Fibroblast of lung (primary cell): ENCODE measurements around the gene LAIR1. TPM values are rescaled to one million over a fixed set of nuclear protein-coding genes. Genes with fewer than 3 reads are reported as not detected.

Experiments
- DNase-seq, 2 donors: peaks; one replicate each; pipeline versions ENCODE4 v3.0.0 to v3.0.0-alpha.2; 2010; ENCODE audit warnings: low read depth in 2 of 2
- H2AFZ ChIP-seq: 2 replicates; pipeline ENCODE4 v1.5.1; 2012; ENCODE audit warnings: low read length, control low read depth, inconsistent platforms
- H3K27ac ChIP-seq: 2 replicates; pipeline ENCODE4 v1.5.1; 2011; ENCODE audit warnings: low read length, control low read depth; ENCODE audit not compliant: insufficient read depth
- H3K27me3 ChIP-seq: 2 replicates; pipeline ENCODE4 v1.5.1; 2011; ENCODE audit warnings: mild to moderate bottlenecking, low read length; ENCODE audit not compliant: control insufficient read depth, insufficient read depth
- H3K36me3 ChIP-seq: 2 replicates; pipeline ENCODE4 v1.5.1; 2011; ENCODE audit warnings: low read length; ENCODE audit not compliant: control insufficient read depth, insufficient read depth
- H3K4me1 ChIP-seq: 2 replicates; pipeline ENCODE4 v1.5.1; 2011; ENCODE audit warnings: low read length; ENCODE audit not compliant: control insufficient read depth, insufficient read depth; ENCODE audit errors: extremely low read depth
- H3K4me2 ChIP-seq: 2 replicates; pipeline ENCODE4 v1.5.1; 2011; ENCODE audit warnings: low read length, control low read depth; ENCODE audit not compliant: insufficient read depth; ENCODE audit errors: extremely low read depth
- H3K4me3 ChIP-seq, 4 experiments: fragments of 200-600 bp in 1 of 4; sonication (generic) in 1 of 4; replicated peaks in 1 of 4; 2 replicates each; pipeline ENCODE4 v1.5.1; 2011 to 2016; ENCODE audit warnings: low read length in 4 of 4, low read depth in 3 of 4, mild to moderate bottlenecking in 3 of 4, control low read depth in 2 of 4, inconsistent platforms in 1 of 4, mixed read lengths in 1 of 4; ENCODE audit not compliant: insufficient read depth in 1 of 4; ENCODE audit errors: control extremely low read depth in 1 of 4
- H3K79me2 ChIP-seq: 2 replicates; pipeline ENCODE4 v1.5.1; 2012; ENCODE audit warnings: mild to moderate bottlenecking, low read length, inconsistent platforms; ENCODE audit not compliant: control insufficient read depth, insufficient read depth
- H3K9ac ChIP-seq: 2 replicates; pipeline ENCODE4 v1.5.1; 2011; ENCODE audit warnings: mild to moderate bottlenecking, low read length, control low read depth; ENCODE audit not compliant: insufficient read depth
- H3K9me3 ChIP-seq: 2 replicates; pipeline ENCODE4 v1.5.1; 2012; ENCODE audit warnings: low read depth, low read length; ENCODE audit not compliant: control insufficient read depth, insufficient read depth
- H4K20me1 ChIP-seq: 2 replicates; pipeline ENCODE4 v1.5.1; 2011; ENCODE audit warnings: low read length; ENCODE audit not compliant: control insufficient read depth, insufficient read depth; ENCODE audit errors: extremely low read depth
- CTCF ChIP-seq, 2 donors: IDR thresholded peaks in 1 of 2; conservative IDR thresholded peaks in 1 of 2; 1 replicate in 1 of 2; 2 replicates in 1 of 2; pipeline ENCODE4 v1.5.1; 2011 to 2012; ENCODE audit warnings: low read length in 2 of 2, control low read depth in 1 of 2, inconsistent platforms in 1 of 2, low read depth in 1 of 2, mild to moderate bottlenecking in 1 of 2
- EZH2 ChIP-seq: IDR thresholded peaks from 2 replicates; pipeline ENCODE4 v1.5.1; 2012; ENCODE audit warnings: low read length, control low read depth, mild to moderate bottlenecking; ENCODE audit errors: missing control alignments
- polyA minus RNA-seq: library from RNA; depleted of rRNA, polyadenylated mRNA; stranded (reverse); fragments of >200 nt; gene quantifications from 2 replicates; pipeline ENCODE4 v1.2.3, GENCODE V29; 2011; ENCODE audit warnings: low replicate concordance
- polyA plus RNA-seq, 2 donors: library from polyadenylated mRNA; depleted of rRNA in 1 of 2; stranded (reverse) in 1 of 2; unstranded in 1 of 2; fragments of >200 nt; gene quantifications; 2 replicates each; pipeline ENCODE4 v1.2.1, GENCODE V29; 2011 to 2012; ENCODE audit warnings: missing spikeins in 1 of 2
- total RNA-seq: library from RNA; depleted of rRNA; stranded (reverse); fragments of >200 nt; gene quantifications from 2 replicates; pipeline ENCODE4 v1.2.1, GENCODE V29; 2014

LAIR1 gene
- total RNA-seq (not detected in 2 replicates), polyA plus RNA-seq (not detected in 2 replicates), polyA minus RNA-seq (not detected in 2 replicates)
- polyA plus RNA-seq (2012) = not detected in 2 replicates

- TF ChIP-seq CTCF (conservative IDR thresholded peaks at IDR 0.05 in 1 of 2, IDR thresholded peaks at IDR 0.05 in 1 of 2; ENCODE audit: low read depth in 1 of 2, low read length in 2 of 2) (no peak), EZH2 (no peak)
Observed at GRCh38 chr19:54364775-54365257, at the start of gene LAIR1. Gene LAIR1 (minus strand): TSS chr19:54364931. CDS start chr19:54364804, 127 bp downstream.

GRCh38 chr19:54414156-54414555 lies 49.4 kb upstream of the LAIR1 start:
- Histone ChIP-seq H2AFZ (no peak overlapping the region), H3K9me3 (no peaks in the 10 kb centered on the region), H3K9ac (no peak overlapping the region), H3K4me3 (no peak overlapping the region), H4K20me1 (no peaks in the 10 kb centered on the region), H3K36me3 (no peaks in the 10 kb centered on the region), H3K4me2 (no peak overlapping the region), H3K27ac (no peak overlapping the region), H3K79me2 (no peaks in the 10 kb centered on the region), H3K27me3 (peaks cover 2% of the 10 kb centered on the region), H3K4me1 (no peaks in the 10 kb centered on the region)
- TF ChIP-seq CTCF (conservative IDR thresholded peaks at IDR 0.05 in 1 of 2, IDR thresholded peaks at IDR 0.05 in 1 of 2; ENCODE audit: low read depth in 1 of 2, low read length in 2 of 2) = no peak
- TF ChIP-seq EZH2 = no peak
- DNase-seq = no peak

More at GRCh38 chr19:54364775-54365257, at the start of gene LAIR1:
- DNase-seq = no peak
- H3K27me3 ChIP-seq = no peaks in the 10 kb centered on the region
- no peak within 1 kb of the TSS for H3K4me2 ChIP-seq
- no peak within 1 kb of the TSS for H2AFZ ChIP-seq
- H3K9me3 ChIP-seq = no peaks in the 10 kb centered on the region
- H3K4me3 ChIP-seq = no peak within 1 kb of the TSS
- no peaks in the 10 kb centered on the region for H3K79me2 ChIP-seq
- H3K9ac ChIP-seq = no peak within 1 kb of the TSS
- no peaks in the 10 kb centered on the region for H3K4me1 ChIP-seq
- H3K36me3 ChIP-seq = no peaks in the 10 kb centered on the region
- no peaks in the 10 kb centered on the region for H4K20me1 ChIP-seq
- no peak within 1 kb of the TSS for H3K27ac ChIP-seq

GRCh38 chr19:54412877-54413276 lies 48.1 kb upstream of the LAIR1 start:
- Histone ChIP-seq H3K4me2 (no peak overlapping the region), H3K79me2 (no peaks in the 10 kb centered on the region), H3K36me3 (no peaks in the 10 kb centered on the region), H2AFZ (no peak overlapping the region), H3K27ac (no peak overlapping the region), H3K9me3 (no peaks in the 10 kb centered on the region), H4K20me1 (no peaks in the 10 kb centered on the region), H3K4me1 (no peaks in the 10 kb centered on the region), H3K27me3 (peaks cover 2% of the 10 kb centered on the region), H3K9ac (no peak overlapping the region), H3K4me3 (no peak overlapping the region)
- no peak for DNase-seq
- TF ChIP-seq CTCF (conservative IDR thresholded peaks at IDR 0.05 in 1 of 2, IDR thresholded peaks at IDR 0.05 in 1 of 2; ENCODE audit: low read depth in 1 of 2, low read length in 2 of 2) (no peak), EZH2 (no peak)
